Neural cell (in vitro differentiated cells): ENCODE results near the gene LHX2. TPM values are rescaled to one million over a fixed set of nuclear protein-coding genes. Genes with fewer than 3 reads are reported as not detected.
"Not testable (repeated sequence)": the region's sequence is repeated elsewhere in the genome, so short reads cannot be mapped to it uniquely, and the experiment has no call there.

Experiments
- H2AFZ ChIP-seq: fragments of 200-600, 300-800 bp; sonication (generic), shearing (Covaris generic); 2 replicates; pipeline ENCODE4 v1.6.0; 2014; ENCODE audit warnings: low read depth, mild to moderate bottlenecking, antibody characterized with exemption, low read length, moderate library complexity
- H3F3A ChIP-seq: fragments of 200-600 bp; shearing (Covaris generic); 2 replicates; pipeline ENCODE4 v1.6.1; 2016; ENCODE audit warnings: mild to moderate bottlenecking, moderate library complexity, mixed read lengths, antibody characterized with exemption, low read length; ENCODE audit not compliant: insufficient read depth, poor library complexity, severe bottlenecking
- H3K27ac ChIP-seq: fragments of 200-600, 300-800 bp; sonication (generic), shearing (Covaris generic); 2 replicates; pipeline ENCODE4 v1.5.1; 2014; ENCODE audit warnings: mild to moderate bottlenecking, low read length, moderate library complexity
- H3K27me3 ChIP-seq: fragments of 300-800, 200-600 bp; sonication (generic), shearing (Covaris generic); 2 replicates; pipeline ENCODE4 v1.6.0; 2014; ENCODE audit warnings: mild to moderate bottlenecking, low read depth, low read length, moderate library complexity; ENCODE audit not compliant: insufficient read depth
- H3K36me3 ChIP-seq: fragments of 300-800, 200-600 bp; sonication (generic), shearing (Covaris generic); 2 replicates; pipeline ENCODE4 v1.5.1; 2014; ENCODE audit warnings: mild to moderate bottlenecking, antibody characterized with exemption, low read length, moderate library complexity; ENCODE audit not compliant: insufficient read depth
- H3K4me2 ChIP-seq: fragments of 300-800, 200-600 bp; sonication (generic), shearing (Covaris generic); 2 replicates; pipeline ENCODE4 v1.6.0; 2014; ENCODE audit warnings: mild to moderate bottlenecking, low read length
- H3K4me3 ChIP-seq: fragments of 300-800, 200-600 bp; sonication (generic), shearing (Covaris generic); 2 replicates; pipeline ENCODE4 v1.5.1; 2014; ENCODE audit warnings: mild to moderate bottlenecking, low read length, moderate library complexity
- H3K79me2 ChIP-seq: fragments of 200-600 bp; shearing (Covaris generic); replicated peaks from 2 replicates; pipeline ENCODE4 v1.6.0; 2014; ENCODE audit warnings: mild to moderate bottlenecking, low read length, moderate library complexity; ENCODE audit not compliant: insufficient read depth
- H3K9ac ChIP-seq: fragments of 300-800, 200-600 bp; sonication (generic), shearing (Covaris generic); 2 replicates; pipeline ENCODE4 v1.6.1; 2016; ENCODE audit warnings: mild to moderate bottlenecking, low read length, mixed read lengths
- H3K9me2 ChIP-seq: fragments of 200-600 bp; shearing (Covaris generic); 2 replicates; pipeline ENCODE4 v1.6.1; 2016; ENCODE audit warnings: mild to moderate bottlenecking, low read length, mixed read lengths; ENCODE audit not compliant: insufficient read depth
- H3K9me3 ChIP-seq: fragments of 200-600, 300-800 bp; sonication (generic), shearing (Covaris generic); 2 replicates; pipeline ENCODE4 v1.6.1; 2016; ENCODE audit warnings: mild to moderate bottlenecking, mixed run types, low read length, moderate library complexity, mixed read lengths
- H4K20me1 ChIP-seq: fragments of 200-600 bp; shearing (Covaris generic); 2 replicates; pipeline ENCODE4 v1.6.1; 2016; ENCODE audit warnings: mild to moderate bottlenecking, mixed run types; ENCODE audit not compliant: insufficient read depth
- EP300 ChIP-seq: fragments of 450-650 bp; conservative IDR thresholded peaks from 2 replicates; pipeline ENCODE4 v1.6.1; 2014; ENCODE audit warnings: antibody characterized with exemption, mild to moderate bottlenecking, moderate library complexity; ENCODE audit not compliant: poor library complexity, severe bottlenecking
- EZH2 ChIP-seq: fragments of 200-600, 300-800 bp; shearing (Covaris generic), sonication (generic); IDR thresholded peaks from 2 replicates; pipeline ENCODE4 v1.6.1; 2014; ENCODE audit warnings: antibody characterized with exemption, low read length, borderline replicate concordance, mild to moderate bottlenecking; ENCODE audit not compliant: insufficient read depth, poor library complexity, severe bottlenecking
- MXI1 ChIP-seq: fragments of 450-650 bp; conservative IDR thresholded peaks from 2 replicates; pipeline ENCODE4 v1.6.1; 2014; ENCODE audit warnings: antibody characterized with exemption, mild to moderate bottlenecking; ENCODE audit not compliant: poor library complexity, severe bottlenecking
- POLR2AphosphoS5 ChIP-seq: IDR thresholded peaks from 2 replicates; pipeline ENCODE4 v1.6.1; 2012
- RAD21 ChIP-seq: fragments of 450-650 bp; conservative IDR thresholded peaks from 2 replicates; pipeline ENCODE4 v1.6.1; 2014; ENCODE audit warnings: antibody characterized with exemption, mild to moderate bottlenecking, moderate library complexity
- SMC3 ChIP-seq: fragments of 450-650 bp; conservative IDR thresholded peaks from 2 replicates; pipeline ENCODE4 v1.6.1; 2014; ENCODE audit warnings: antibody characterized with exemption, mild to moderate bottlenecking, moderate library complexity; ENCODE audit not compliant: poor library complexity
- TAF1 ChIP-seq: IDR thresholded peaks from 2 replicates; pipeline ENCODE4 v1.6.1; 2012; ENCODE audit warnings: low read depth
- polyA plus RNA-seq: library from polyadenylated mRNA; depleted of rRNA; stranded (reverse); fragments of >200 nt; gene quantifications from 2 replicates; pipeline ENCODE4 v1.2.3, GENCODE V29; 2014
- TF ChIP-seq, protein P1 (sequence below): IDR thresholded peaks from 2 replicates; pipeline ENCODE4 v1.6.1; 2012; ENCODE audit warnings: borderline replicate concordance
- TF ChIP-seq, protein P2 (sequence below): fragments of 450-650 bp; IDR thresholded peaks from 2 replicates; pipeline ENCODE4 v1.5.1; 2014; ENCODE audit warnings: antibody characterized with exemption, mild to moderate bottlenecking, moderate library complexity; ENCODE audit not compliant: poor library complexity, severe bottlenecking

Gene LHX2
- polyA plus RNA-seq, 1 donor from 2014 or later = 3.6 TPM

DNA sequence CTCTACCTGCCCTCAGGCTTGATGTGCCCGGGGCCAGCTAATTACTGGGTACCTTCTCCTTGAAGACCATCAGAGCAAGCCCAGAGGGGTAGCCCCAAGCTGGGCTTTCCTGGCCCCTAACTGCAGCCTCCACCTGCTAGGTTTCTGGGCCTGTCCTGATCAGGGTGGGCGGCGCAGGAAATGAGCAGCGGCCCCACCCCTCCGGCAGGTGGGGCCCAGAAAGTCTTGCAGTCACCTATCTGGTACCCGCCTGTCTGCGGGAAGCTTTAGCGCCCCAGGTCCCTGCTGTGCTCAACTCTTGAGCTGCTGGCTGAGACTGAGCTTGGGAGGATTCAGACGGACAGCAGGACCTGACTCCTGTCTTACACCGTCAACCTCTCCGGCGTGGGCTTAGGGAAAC is 37.1 kb upstream of the LHX2 start:
- TF ChIP-seq MXI1 (no peak), RAD21 (no peak), EZH2 (no peak), POLR2AphosphoS5 (no peak), SMC3 (no peak)
- TF ChIP-seq, protein P1, sequence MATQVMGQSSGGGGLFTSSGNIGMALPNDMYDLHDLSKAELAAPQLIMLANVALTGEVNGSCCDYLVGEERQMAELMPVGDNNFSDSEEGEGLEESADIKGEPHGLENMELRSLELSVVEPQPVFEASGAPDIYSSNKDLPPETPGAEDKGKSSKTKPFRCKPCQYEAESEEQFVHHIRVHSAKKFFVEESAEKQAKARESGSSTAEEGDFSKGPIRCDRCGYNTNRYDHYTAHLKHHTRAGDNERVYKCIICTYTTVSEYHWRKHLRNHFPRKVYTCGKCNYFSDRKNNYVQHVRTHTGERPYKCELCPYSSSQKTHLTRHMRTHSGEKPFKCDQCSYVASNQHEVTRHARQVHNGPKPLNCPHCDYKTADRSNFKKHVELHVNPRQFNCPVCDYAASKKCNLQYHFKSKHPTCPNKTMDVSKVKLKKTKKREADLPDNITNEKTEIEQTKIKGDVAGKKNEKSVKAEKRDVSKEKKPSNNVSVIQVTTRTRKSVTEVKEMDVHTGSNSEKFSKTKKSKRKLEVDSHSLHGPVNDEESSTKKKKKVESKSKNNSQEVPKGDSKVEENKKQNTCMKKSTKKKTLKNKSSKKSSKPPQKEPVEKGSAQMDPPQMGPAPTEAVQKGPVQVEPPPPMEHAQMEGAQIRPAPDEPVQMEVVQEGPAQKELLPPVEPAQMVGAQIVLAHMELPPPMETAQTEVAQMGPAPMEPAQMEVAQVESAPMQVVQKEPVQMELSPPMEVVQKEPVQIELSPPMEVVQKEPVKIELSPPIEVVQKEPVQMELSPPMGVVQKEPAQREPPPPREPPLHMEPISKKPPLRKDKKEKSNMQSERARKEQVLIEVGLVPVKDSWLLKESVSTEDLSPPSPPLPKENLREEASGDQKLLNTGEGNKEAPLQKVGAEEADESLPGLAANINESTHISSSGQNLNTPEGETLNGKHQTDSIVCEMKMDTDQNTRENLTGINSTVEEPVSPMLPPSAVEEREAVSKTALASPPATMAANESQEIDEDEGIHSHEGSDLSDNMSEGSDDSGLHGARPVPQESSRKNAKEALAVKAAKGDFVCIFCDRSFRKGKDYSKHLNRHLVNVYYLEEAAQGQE = no peak
- H3K36me3 ChIP-seq = no peaks in the 10 kb centered on the region

DNA sequence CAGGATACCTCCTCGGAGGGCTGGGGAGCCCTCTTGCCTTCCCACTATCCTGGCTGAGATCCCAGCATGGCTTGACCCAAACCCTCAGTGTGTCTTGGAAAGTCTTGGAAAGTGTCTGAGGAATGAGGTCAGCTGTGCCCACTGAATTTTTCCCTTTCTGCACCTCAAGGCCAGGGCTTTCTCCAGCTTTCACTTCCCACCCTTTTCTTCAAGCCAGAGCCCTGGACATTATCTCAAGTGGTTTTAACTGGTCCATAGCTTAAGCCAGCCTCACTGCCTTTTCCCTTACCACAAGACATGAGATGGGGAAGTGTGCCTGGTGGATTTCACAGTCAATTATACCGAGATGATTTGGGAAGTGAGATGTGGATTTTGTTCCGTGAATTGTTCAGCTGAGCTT is 35.7 kb upstream of the LHX2 start:
- no peaks in the 10 kb centered on the region for H3F3A ChIP-seq
- H3K27me3 ChIP-seq = no peaks in the 10 kb centered on the region
- no peaks in the 10 kb centered on the region for H3K9me2 ChIP-seq
- H3K9me3 ChIP-seq = no peaks in the 10 kb centered on the region
- H3K79me2 ChIP-seq = no peaks in the 10 kb centered on the region
- no peak overlapping the region for H3K4me3 ChIP-seq
- H3K27ac ChIP-seq = no peak overlapping the region
- TF ChIP-seq POLR2AphosphoS5 (no peak), MXI1 (no peak), SMC3 (no peak), RAD21 (no peak), EZH2 (no peak), TAF1 (no peak), EP300 (no peak)
- TF ChIP-seq, protein P2, sequence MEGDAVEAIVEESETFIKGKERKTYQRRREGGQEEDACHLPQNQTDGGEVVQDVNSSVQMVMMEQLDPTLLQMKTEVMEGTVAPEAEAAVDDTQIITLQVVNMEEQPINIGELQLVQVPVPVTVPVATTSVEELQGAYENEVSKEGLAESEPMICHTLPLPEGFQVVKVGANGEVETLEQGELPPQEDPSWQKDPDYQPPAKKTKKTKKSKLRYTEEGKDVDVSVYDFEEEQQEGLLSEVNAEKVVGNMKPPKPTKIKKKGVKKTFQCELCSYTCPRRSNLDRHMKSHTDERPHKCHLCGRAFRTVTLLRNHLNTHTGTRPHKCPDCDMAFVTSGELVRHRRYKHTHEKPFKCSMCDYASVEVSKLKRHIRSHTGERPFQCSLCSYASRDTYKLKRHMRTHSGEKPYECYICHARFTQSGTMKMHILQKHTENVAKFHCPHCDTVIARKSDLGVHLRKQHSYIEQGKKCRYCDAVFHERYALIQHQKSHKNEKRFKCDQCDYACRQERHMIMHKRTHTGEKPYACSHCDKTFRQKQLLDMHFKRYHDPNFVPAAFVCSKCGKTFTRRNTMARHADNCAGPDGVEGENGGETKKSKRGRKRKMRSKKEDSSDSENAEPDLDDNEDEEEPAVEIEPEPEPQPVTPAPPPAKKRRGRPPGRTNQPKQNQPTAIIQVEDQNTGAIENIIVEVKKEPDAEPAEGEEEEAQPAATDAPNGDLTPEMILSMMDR = no peak
- TF ChIP-seq, protein P1 = no peak
- no peaks in the 10 kb centered on the region for H4K20me1 ChIP-seq
- H3K9ac ChIP-seq = no peak overlapping the region
- no peak overlapping the region for H2AFZ ChIP-seq
- no peak overlapping the region for H3K4me2 ChIP-seq
- no peaks in the 10 kb centered on the region for H3K36me3 ChIP-seq

More for the DNA sequence above, 37.1 kb upstream of the LHX2 start:
- Histone ChIP-seq H3K27me3 (no peaks in the 10 kb centered on the region), H3K4me2 (no peak overlapping the region), H3K4me3 (no peak overlapping the region), H3K27ac (no peak overlapping the region), H4K20me1 (no peaks in the 10 kb centered on the region), H3K9ac (no peak overlapping the region), H2AFZ (no peak overlapping the region), H3K9me3 (no peaks in the 10 kb centered on the region), H3K79me2 (no peaks in the 10 kb centered on the region), H3F3A (no peaks in the 10 kb centered on the region), H3K9me2 (no peaks in the 10 kb centered on the region)

DNA sequence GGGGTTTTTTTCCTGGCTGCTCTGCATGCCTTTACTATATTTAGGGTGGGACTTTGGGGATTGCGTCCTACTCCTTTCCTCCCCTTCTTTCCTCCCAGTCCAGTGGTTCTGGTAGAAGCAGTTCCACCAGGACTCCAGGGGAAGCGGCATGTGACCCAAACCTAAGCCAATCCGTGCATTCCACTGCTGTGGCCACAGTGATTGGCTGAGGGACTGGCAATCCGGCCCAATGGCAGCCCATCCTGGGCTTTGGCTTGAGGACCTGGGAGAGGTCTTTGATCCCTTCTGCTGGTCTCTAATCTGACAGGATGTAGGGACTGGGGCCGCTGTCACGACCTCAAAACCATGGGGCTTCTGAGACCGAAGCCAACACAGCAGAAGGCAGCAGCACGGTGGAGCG is 35.0 kb upstream of the LHX2 start:
- H3K9me3 ChIP-seq, H3K79me2 ChIP-seq, H3K27me3 ChIP-seq, H3K27ac ChIP-seq, H3K4me2 ChIP-seq, H3K9ac ChIP-seq, H3K9me2 ChIP-seq, H3K4me3 ChIP-seq, H3K36me3 ChIP-seq, H2AFZ ChIP-seq, H4K20me1 ChIP-seq, H3F3A ChIP-seq: not testable (repeated sequence)
